ENCODE measurements around the gene MLPH. TPM values are rescaled to one million over a fixed set of nuclear protein-coding genes. Genes with fewer than 3 reads are reported as not detected.
A peak's percentile ranks its signal among the peaks of the same experiment; 100 is the strongest.

MLPH gene
- total RNA-seq, 1 donor from 2014 or later = 394 TPM

- no peak overlapping the region for H3K27ac ChIP-seq
- no peak for DNase-seq
- H3K4me3 ChIP-seq = no peak overlapping the region
- intact Hi-C loops (cut with DNase I) = no loop called here
- H3K9me3 ChIP-seq = no peaks in the 10 kb centered on the region
- no peak for ATAC-seq
- TF ChIP-seq CTCF (IDR thresholded peaks at IDR 0.05) = no peak
- no peaks in the 10 kb centered on the region for H3K36me3 ChIP-seq
- peaks cover 23% of the 10 kb centered on the region for H3K4me1 ChIP-seq
- H3K27me3 ChIP-seq (ENCODE audit: low read depth) = no peaks in the 10 kb centered on the region
These were observed 38.9 kb upstream of the MLPH start for GRCh38 chr2:237448171-237448570.

GRCh38 chr2:237448626-237449025 lies 38.4 kb upstream of the MLPH start:
- no peak for ATAC-seq
- no peaks in the 10 kb centered on the region for H3K36me3 ChIP-seq
- intact Hi-C loops (cut with DNase I) = no loop called here

GRCh38 chr2:237449193-237449881 lies 37.7 kb upstream of the MLPH start:
- DNase-seq = no peak
- H3K4me3 ChIP-seq = no peak overlapping the region
- intact Hi-C loops (cut with DNase I) = no loop called here
- no peaks in the 10 kb centered on the region for H3K27me3 ChIP-seq (ENCODE audit: low read depth)
- ATAC-seq = peak; percentile 60 to 62
- TF ChIP-seq CTCF (IDR thresholded peaks at IDR 0.05) = no peak
- no peaks in the 10 kb centered on the region for H3K36me3 ChIP-seq
- no peaks in the 10 kb centered on the region for H3K9me3 ChIP-seq
- peaks cover 23% of the 10 kb centered on the region for H3K4me1 ChIP-seq
- H3K27ac ChIP-seq = peak overlapping the region; percentile 68

More at GRCh38 chr2:237448626-237449025, 38.4 kb upstream of the MLPH start:
- no peaks in the 10 kb centered on the region for H3K27me3 ChIP-seq (ENCODE audit: low read depth)
- H3K9me3 ChIP-seq = no peaks in the 10 kb centered on the region
- DNase-seq = no peak
- peak overlapping the region; percentile 68 for H3K27ac ChIP-seq
- H3K4me3 ChIP-seq = no peak overlapping the region
- TF ChIP-seq CTCF (IDR thresholded peaks at IDR 0.05) = no peak
- H3K4me1 ChIP-seq = peaks cover 23% of the 10 kb centered on the region

- Histone ChIP-seq H3K4me1 (peaks cover 23% of the 10 kb centered on the region), H3K9me3 (no peaks in the 10 kb centered on the region), H3K4me3 (no peak overlapping the region), H3K36me3 (no peaks in the 10 kb centered on the region), H3K27ac (peak overlapping the region; percentile 68), H3K27me3 (ENCODE audit: low read depth) (no peaks in the 10 kb centered on the region)
- intact Hi-C loops (cut with DNase I) = no loop called here
- DNase-seq = no peak
- no peak for ATAC-seq
- no peak for TF ChIP-seq CTCF (IDR thresholded peaks at IDR 0.05)
These were observed 36.9 kb upstream of the MLPH start for GRCh38 chr2:237450108-237450507.

GRCh38 chr2:237450583-237450982 lies 36.5 kb upstream of the MLPH start:
- H3K4me3 ChIP-seq = no peak overlapping the region
- intact Hi-C loops (cut with DNase I) = no loop called here
- DNase-seq (no peak), ATAC-seq (no peak)
- H3K4me1 ChIP-seq = peaks cover 23% of the 10 kb centered on the region
- H3K9me3 ChIP-seq = no peaks in the 10 kb centered on the region
- no peaks in the 10 kb centered on the region for H3K36me3 ChIP-seq
- H3K27ac ChIP-seq = no peak overlapping the region
- no peak for TF ChIP-seq CTCF (IDR thresholded peaks at IDR 0.05)
- no peaks in the 10 kb centered on the region for H3K27me3 ChIP-seq (ENCODE audit: low read depth)

All from lower lobe of right lung (tissue), 2 donors.